K562 (cell line): Measurements from ENCODE around the gene TEPSIN. TPM values are rescaled to one million over a fixed set of nuclear protein-coding genes. Genes with fewer than 3 reads are reported as not detected.

Source experiments
- ARID1B ChIP-seq: fragments of 450-650 bp; IDR thresholded peaks from 2 replicates; pipeline ENCODE4 v1.6.1; 2016; ENCODE audit warnings: antibody characterized with exemption, mild to moderate bottlenecking, inconsistent platforms
- CREB5 ChIP-seq: fragments of 250-450 bp; sonication (Bioruptor Pico); IDR thresholded peaks from 2 replicates; pipeline ENCODE4 v1.5.0; 2020; ENCODE audit warnings: mild to moderate bottlenecking
- ELF4 ChIP-seq: fragments of 450-650 bp; formaldehyde crosslinking; IDR thresholded peaks from 2 replicates; pipeline ENCODE4 v1.4.0; 2022; ENCODE audit warnings: missing genetic modification characterization
- ERF ChIP-seq: fragments of 450-650 bp; formaldehyde crosslinking; IDR thresholded peaks from 2 replicates; pipeline ENCODE4 v1.4.0; 2020; ENCODE audit warnings: mild to moderate bottlenecking, mixed read lengths
- KLF6 ChIP-seq: fragments of 250-450 bp; sonication (Bioruptor Pico); IDR thresholded peaks from 2 replicates; pipeline ENCODE4 v1.4.0; 2020; ENCODE audit warnings: mild to moderate bottlenecking, moderate library complexity, borderline replicate concordance
- MAFG ChIP-seq: fragments of 450-650 bp; conservative IDR thresholded peaks from 2 replicates; pipeline ENCODE4 v1.6.1; 2016; ENCODE audit warnings: missing genetic modification characterization, missing compliant biosample characterization
- MEF2D ChIP-seq: conservative IDR thresholded peaks from 2 replicates; pipeline ENCODE4 v1.6.1; 2016; ENCODE audit warnings: low read depth, missing genetic modification characterization, missing compliant biosample characterization
- MLX ChIP-seq, 2 experiments: fragments of 450-650 bp in 1 of 2; sonication (generic) in 1 of 2; formaldehyde crosslinking; conservative IDR thresholded peaks; 2 replicates each; pipeline versions ENCODE4 v1.4.0 to v1.8.1; 2020 to 2022; ENCODE audit warnings: mild to moderate bottlenecking in 1 of 2, missing genetic modification reagents in 1 of 2
- NEUROD1 ChIP-seq: fragments of 150-350 bp; IDR thresholded peaks from 2 replicates; pipeline ENCODE4 v1.6.1; 2014; ENCODE audit warnings: borderline replicate concordance, low read length, low read depth; ENCODE audit not compliant: partially characterized antibody
- NR2C1 ChIP-seq, 2 experiments: fragments of 450-650 bp; IDR thresholded peaks; 2 replicates each; pipeline ENCODE4 v1.6.1; 2017; ENCODE audit warnings: mild to moderate bottlenecking in 2 of 2, antibody characterized with exemption in 1 of 2, inconsistent platforms in 1 of 2, missing compliant biosample characterization in 1 of 2, missing genetic modification characterization in 1 of 2
- POLR2G ChIP-seq: fragments of 200-400 bp; formaldehyde crosslinking; IDR thresholded peaks from 2 replicates; pipeline ENCODE4 v1.6.1; 2017; ENCODE audit warnings: low read depth, mild to moderate bottlenecking, antibody characterized with exemption, low read length, moderate library complexity
- SPI1 ChIP-seq: IDR thresholded peaks from 2 replicates; pipeline ENCODE4 v1.6.1; 2011; ENCODE audit warnings: low read depth, low read length, control low read depth, borderline replicate concordance
- THRAP3 ChIP-seq: fragments of 450-650 bp; IDR thresholded peaks from 2 replicates; pipeline ENCODE4 v1.6.1; 2016; ENCODE audit warnings: mild to moderate bottlenecking, inconsistent platforms, borderline replicate concordance
- USF1 ChIP-seq: sonication (generic); formaldehyde crosslinking; IDR thresholded peaks from 2 replicates; pipeline ENCODE4 v1.9.0; 2022; ENCODE audit warnings: mild to moderate bottlenecking, missing genetic modification reagents
- YY1 ChIP-seq, 3 experiments: IDR thresholded peaks; 2 replicates each; pipeline ENCODE4 v1.6.1; 2011; ENCODE audit warnings: low read length in 2 of 3, mild to moderate bottlenecking in 2 of 3, moderate library complexity in 2 of 3, borderline replicate concordance in 1 of 3, control low read depth in 1 of 3, low read depth in 1 of 3; ENCODE audit not compliant: insufficient read depth in 3 of 3, insufficient replicate concordance in 2 of 3, control insufficient read depth in 1 of 3, insufficient read length in 1 of 3; ENCODE audit errors: extremely low read depth in 1 of 3
- ZKSCAN1 ChIP-seq: fragments of 150-350 bp; IDR thresholded peaks from 2 replicates; pipeline ENCODE4 v1.6.1; 2016; ENCODE audit warnings: low read depth, low read length
- ZNF134 ChIP-seq: fragments of 250-450 bp; sonication (Bioruptor Pico); conservative IDR thresholded peaks from 2 replicates; pipeline ENCODE4 v1.4.0; 2020
- polyA plus RNA-seq, 8 experiments: library from polyadenylated mRNA; depleted of rRNA in 4 of 8; stranded (reverse) in 5 of 8; unstranded in 3 of 8; fragments of >200 nt; fragmentation: Nextera tagmentation in 2 of 8; fragmentation: Illumina TruSeq in 1 of 8; extraction: Ambion mirVana in 2 of 8; extraction: Trizol in 1 of 8; gene quantifications; 2 replicates each; pipeline versions ENCODE4 v1.2.1 to v1.2.3, GENCODE V29; 2011 to 2014; ENCODE audit warnings: inconsistent platforms in 1 of 8, missing spikeins in 1 of 8
- total RNA-seq, 7 experiments: library from RNA; depleted of rRNA in 6 of 7; stranded (reverse); fragments of >200 nt in 6 of 7; fragmentation: Illumina TruSeq in 2 of 7; extraction: Trizol in 2 of 7; gene quantifications; 2 replicates each; pipeline versions ENCODE4 v1.2.1 to v1.2.3, GENCODE V29; 2011 to 2021; ENCODE audit warnings: low replicate concordance in 1 of 7
- TF ChIP-seq, protein P1 (sequence below): sonication (generic); formaldehyde crosslinking; IDR thresholded peaks from 2 replicates; pipeline ENCODE4 v1.8.0; 2022; ENCODE audit warnings: missing genetic modification reagents, mild to moderate bottlenecking, borderline replicate concordance
- TF ChIP-seq, protein P2 (sequence below): fragments of 250-450 bp; sonication (Bioruptor Pico); IDR thresholded peaks from 2 replicates; pipeline ENCODE4 v1.8.0; 2021; ENCODE audit warnings: borderline replicate concordance, mild to moderate bottlenecking, moderate library complexity; ENCODE audit not compliant: poor library complexity, severe bottlenecking

TEPSIN gene
- total and polyA plus RNA-seq, 9 of the 15 experiments (the other 6 are each of a cell fraction or from before 2014, with no cell fraction given) = 0.80 to 29.8 (median 5.3) TPM

DNA sequence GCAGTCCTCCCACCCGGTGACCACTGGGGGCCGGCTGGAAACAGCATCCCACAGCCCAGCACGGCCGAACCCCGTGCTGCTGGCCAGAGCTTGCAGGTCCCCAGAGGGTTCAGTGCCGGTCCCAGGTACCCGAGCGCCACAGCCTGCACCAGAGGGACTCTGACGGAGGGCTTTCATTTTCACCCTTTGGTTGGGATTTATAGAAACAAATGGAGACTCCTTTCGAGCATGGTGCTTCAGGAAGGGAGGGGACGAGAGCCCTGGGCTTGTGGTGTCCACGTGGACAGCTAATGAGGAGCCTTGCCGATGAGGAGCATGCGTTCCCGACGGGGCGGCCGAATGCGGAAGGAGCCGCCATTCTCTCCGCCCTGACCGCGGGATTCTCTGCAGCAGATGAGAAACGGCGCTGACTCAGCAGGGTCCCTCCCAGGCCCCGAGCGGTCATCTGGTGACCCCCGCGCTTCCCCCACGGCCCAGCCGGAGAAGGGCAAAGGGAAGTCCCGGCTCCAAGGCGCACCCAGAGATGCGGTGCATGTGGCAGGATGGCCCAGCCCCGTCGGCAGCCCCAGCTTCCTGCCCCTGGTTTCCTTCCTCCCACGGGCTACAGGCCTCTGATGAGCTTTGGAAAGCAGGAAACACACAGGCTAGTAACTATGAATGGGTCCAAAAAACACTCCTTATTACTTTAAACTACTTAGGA is 46.5 kb upstream of the TEPSIN start (continued):
- TF ChIP-seq MAFG (tag) (peak; percentile 82), SPI1 (0 out of 2 replicates have a peak, but pooled peaks have one; percentile 4), MLX (CRISPR knock-in tag; conservative IDR thresholded peaks at IDR 0.05) (peak in 1 of 2 experiments; percentile 50; a peak in 1 of 4 replicates), ELF4 (CRISPR knock-in tag) (peak; percentile 35; the same call in 1 of the 2 replicates), ARID1B (0 out of 2 replicates have a peak, but pooled peaks have one; percentile 31), YY1 (IDR thresholded peaks at IDR 0.05; ENCODE audit: borderline replicate concordance in 1 of 3, control insufficient read depth in 1 of 3, extremely low read depth in 1 of 3, insufficient read depth in 3 of 3, insufficient read length in 1 of 3, insufficient replicate concordance in 2 of 3, low read depth in 1 of 3, low read length in 2 of 3) (peak; percentile 38 to 89 (median 79)), ZNF134 (CRISPR knock-in tag) (peak; percentile 36; the same call in 1 of the 2 replicates), NEUROD1 (peak; percentile 36), USF1 (CRISPR knock-in tag) (peak; percentile 58), THRAP3 (no peak), MEF2D (tag) (0 out of 2 replicates have a peak, but pooled peaks have one; percentile 22), CREB5 (no peak), ERF (CRISPR knock-in tag) (0 out of 2 replicates have a peak, but pooled peaks have one; percentile 35), NR2C1 (IDR thresholded peaks at IDR 0.05) (peak; percentile 42; the same call in 1 of the 2 replicates), NR2C1 (tag; IDR thresholded peaks at IDR 0.05) (no peak), ZKSCAN1 (no peak), POLR2G (peak; percentile 87), KLF6 (CRISPR knock-in tag) (peak; percentile 70; the same call in 1 of the 2 replicates)
- TF ChIP-seq, protein P1, sequence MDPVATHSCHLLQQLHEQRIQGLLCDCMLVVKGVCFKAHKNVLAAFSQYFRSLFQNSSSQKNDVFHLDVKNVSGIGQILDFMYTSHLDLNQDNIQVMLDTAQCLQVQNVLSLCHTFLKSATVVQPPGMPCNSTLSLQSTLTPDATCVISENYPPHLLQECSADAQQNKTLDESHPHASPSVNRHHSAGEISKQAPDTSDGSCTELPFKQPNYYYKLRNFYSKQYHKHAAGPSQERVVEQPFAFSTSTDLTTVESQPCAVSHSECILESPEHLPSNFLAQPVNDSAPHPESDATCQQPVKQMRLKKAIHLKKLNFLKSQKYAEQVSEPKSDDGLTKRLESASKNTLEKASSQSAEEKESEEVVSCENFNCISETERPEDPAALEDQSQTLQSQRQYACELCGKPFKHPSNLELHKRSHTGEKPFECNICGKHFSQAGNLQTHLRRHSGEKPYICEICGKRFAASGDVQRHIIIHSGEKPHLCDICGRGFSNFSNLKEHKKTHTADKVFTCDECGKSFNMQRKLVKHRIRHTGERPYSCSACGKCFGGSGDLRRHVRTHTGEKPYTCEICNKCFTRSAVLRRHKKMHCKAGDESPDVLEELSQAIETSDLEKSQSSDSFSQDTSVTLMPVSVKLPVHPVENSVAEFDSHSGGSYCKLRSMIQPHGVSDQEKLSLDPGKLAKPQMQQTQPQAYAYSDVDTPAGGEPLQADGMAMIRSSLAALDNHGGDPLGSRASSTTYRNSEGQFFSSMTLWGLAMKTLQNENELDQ (CRISPR knock-in tag) = no peak
- TF ChIP-seq, protein P2, sequence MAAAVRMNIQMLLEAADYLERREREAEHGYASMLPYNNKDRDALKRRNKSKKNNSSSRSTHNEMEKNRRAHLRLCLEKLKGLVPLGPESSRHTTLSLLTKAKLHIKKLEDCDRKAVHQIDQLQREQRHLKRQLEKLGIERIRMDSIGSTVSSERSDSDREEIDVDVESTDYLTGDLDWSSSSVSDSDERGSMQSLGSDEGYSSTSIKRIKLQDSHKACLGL (CRISPR knock-in tag) = no peak
